GM18858 (cell line): Measurements from ENCODE around the gene KRT74.

Source experiments
- ATAC-seq: cut with Tn5 transposase; IDR thresholded peaks from one replicate; pipeline ENCODE4 v1.9.1; 2021; ENCODE audit not compliant: unreplicated experiment

KRT74 gene

GRCh38 chr12:52575948-52576347, 2.3 kb upstream of the KRT74 start:
- no peak for ATAC-seq

- ATAC-seq, result no peak
These were observed 1.6 kb upstream of the KRT74 start for GRCh38 chr12:52575256-52575655.

GRCh38 chr12:52573306-52573705, 337 bp downstream of the KRT74 start:
- no peak for ATAC-seq

DNA sequence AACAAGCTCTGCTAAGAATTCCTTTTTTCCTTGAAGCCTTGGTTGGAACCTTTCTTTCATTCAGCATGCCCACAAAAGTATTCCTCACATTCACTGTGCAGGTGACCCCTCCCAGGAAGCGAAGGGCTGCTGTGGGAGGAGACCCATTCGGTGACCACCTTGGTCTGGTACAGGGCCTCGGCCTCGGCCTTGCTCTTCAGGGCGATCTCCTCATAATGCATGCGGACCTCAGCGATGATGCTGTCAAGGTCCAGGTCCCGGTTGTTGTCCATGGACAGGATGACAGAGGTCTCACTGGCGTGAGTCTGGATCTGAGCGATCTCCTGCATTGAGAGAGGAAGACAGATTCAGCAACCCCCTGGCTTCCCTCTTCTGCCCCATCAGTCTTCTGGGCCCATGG, 3.1 kb downstream of the KRT74 start:
- ATAC-seq, result no peak

DNA sequence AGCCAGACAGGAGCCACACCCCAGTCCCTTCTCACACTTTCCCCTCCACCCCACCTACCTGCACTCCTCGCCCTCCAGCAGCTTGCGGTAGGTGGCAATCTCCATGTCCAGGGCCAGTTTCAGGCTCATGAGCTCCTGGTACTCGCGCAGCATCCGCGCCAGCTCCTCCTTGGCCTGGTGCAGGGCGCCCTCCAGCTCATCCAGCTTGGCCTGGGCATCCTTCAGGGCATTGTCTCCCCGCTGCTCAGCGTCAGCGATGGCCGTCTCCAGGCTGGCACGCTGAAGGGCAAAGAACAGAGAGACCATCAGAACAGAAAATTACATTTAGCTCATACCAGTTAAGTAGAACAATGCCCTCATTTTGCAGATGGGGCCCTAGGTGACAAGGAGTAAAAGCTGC, 5.5 kb downstream of the KRT74 start:
- ATAC-seq, result no peak

- ATAC-seq, result no peak
These were observed 6.8 kb downstream of the KRT74 start for GRCh38 chr12:52566847-52567291.

DNA sequence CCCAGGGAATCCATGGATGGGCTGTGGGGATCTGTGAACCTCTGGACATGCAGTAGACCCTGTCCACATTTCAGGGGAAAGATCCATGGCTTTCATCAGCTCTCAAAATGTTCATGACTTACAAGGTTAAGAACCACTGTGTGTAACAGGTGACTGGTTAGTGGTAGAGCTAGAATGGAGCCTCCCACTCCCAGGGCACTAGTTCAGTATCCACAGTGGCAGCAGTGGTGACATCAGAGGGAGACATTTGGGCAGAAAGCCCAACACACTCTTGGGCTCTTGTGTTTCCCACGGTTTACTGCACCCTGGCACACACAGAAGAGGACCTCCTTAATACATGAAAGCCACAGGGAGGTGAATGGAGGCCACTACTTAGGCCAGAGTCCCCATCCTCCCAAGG, 9.1 kb downstream of the KRT74 start:
- ATAC-seq, result no peak

DNA sequence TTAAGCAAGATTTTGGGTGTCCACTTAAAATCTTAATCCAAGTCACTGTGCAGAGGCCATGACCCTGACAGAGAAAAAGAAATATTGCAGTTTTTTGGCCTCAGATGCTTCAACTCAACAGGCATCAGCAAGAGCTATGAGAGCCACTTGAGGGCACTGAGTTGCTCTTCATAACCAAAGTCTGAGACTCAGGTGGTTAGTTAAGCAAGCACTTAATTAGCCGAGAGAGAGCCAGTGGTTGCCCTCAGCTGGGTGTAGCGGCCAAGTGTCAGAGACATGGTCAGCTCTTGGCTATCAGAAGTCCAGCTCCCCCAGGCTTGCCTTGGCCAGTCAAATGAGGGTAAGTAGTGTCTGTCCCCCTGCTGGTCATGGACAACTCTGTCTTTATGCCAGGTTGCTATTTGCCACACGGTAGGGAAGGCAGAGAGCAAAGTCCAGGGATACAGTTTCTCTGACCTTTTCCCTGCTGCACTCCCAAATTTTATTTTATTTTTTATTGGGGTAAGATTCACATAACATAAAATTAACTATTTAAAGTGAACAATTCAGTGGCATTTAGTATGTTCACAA, 11.7 kb downstream of the KRT74 start:
- no peak for ATAC-seq

- ATAC-seq, result no peak
These were observed 13.7 kb downstream of the KRT74 start for GRCh38 chr12:52559979-52560378.

GRCh38 chr12:52558781-52559445, 14.7 kb downstream of the KRT74 start:
- no peak for ATAC-seq

GRCh38 chr12:52557476-52557875, 16.2 kb downstream of the KRT74 start:
- no peak for ATAC-seq

GRCh38 chr12:52555577-52555976, 18.1 kb downstream of the KRT74 start:
- ATAC-seq, result no peak

DNA sequence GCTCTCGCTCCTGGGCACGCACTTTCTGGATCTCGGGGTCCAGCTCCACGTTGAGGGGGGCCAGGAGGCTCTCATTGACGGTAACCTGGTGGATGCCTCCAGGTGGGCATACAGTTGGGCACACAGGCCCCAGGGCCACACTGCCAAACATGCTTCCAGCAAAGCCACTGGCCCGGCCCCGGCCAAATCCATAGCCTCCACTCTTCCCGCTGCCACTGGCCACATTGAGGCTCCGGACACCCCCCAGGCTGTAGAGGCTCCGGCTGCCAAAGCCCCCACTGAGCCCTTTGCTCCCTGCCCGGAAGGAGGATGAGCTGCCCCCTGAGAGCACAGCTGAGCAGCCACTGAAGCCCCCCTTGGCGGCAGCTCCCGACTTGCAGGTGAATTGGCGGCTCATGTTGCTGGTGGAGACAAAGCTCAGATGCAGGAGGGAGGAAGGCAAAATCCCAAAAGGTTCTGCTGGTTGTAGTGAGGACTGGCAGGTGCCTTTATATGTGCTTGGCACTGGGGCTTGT, 20.9 kb downstream of the KRT74 start, which contains the start of gene KRT71:
Gene KRT71, minus strand, starts transcription at position 465 of the 515 bp plus-strand sequence. Its CDS starts 68 bp downstream, at position 397.
- no peak for ATAC-seq

DNA sequence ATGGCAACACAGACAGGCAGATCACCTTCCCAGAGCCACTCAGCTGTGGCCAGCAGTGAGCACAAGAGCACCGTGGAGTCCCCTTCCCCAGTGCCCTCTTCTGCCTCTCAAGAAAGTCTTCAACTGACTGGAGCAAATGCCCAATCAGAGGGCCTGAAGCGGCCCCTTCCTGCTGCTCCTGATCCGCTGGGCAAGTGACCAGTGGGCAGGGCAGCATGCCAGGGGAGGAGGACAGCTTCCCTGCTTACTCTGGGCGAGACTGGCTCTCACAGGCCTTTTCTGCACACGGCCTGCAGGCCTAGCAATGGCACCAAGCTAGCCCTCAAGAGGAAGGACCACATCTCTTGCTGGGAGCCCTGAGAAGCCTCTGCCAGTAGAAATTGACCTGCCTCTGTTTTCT, 21.6 kb downstream of the KRT74 start:
- no peak for ATAC-seq

DNA sequence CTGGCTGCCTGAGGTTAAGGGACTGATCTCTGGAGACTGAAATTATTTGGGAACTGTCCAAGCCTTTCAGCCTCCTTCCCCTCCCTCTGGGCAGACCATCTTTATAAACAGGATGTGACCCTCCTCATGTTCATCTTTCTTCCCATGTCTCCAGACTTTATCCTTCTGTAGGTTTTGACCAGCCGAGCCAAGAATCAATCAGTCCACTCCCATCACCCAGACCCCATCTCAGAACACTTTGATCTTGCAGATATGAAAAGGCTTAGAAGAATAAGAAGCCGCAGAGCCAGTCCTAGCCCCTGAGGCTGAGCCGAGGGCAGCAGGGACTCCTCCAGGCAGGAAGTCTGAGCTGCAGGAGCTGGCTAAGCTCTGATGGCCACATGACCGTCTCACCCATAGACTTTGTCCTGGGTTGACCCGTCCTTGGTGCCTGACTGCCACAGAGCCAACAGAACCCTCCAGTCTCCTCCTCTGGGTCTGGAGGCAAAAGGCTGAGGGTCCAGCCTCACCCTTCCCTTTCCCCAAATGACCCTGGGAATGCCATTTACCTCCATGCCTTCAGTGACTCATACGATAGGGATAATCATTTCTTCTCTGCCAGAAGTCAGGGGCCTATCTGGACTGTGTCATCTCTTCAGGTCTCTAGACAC, 22.3 kb downstream of the KRT74 start:
- no peak for ATAC-seq

GRCh38 chr12:52546126-52546525, 27.5 kb downstream of the KRT74 start:
- no peak for ATAC-seq

DNA sequence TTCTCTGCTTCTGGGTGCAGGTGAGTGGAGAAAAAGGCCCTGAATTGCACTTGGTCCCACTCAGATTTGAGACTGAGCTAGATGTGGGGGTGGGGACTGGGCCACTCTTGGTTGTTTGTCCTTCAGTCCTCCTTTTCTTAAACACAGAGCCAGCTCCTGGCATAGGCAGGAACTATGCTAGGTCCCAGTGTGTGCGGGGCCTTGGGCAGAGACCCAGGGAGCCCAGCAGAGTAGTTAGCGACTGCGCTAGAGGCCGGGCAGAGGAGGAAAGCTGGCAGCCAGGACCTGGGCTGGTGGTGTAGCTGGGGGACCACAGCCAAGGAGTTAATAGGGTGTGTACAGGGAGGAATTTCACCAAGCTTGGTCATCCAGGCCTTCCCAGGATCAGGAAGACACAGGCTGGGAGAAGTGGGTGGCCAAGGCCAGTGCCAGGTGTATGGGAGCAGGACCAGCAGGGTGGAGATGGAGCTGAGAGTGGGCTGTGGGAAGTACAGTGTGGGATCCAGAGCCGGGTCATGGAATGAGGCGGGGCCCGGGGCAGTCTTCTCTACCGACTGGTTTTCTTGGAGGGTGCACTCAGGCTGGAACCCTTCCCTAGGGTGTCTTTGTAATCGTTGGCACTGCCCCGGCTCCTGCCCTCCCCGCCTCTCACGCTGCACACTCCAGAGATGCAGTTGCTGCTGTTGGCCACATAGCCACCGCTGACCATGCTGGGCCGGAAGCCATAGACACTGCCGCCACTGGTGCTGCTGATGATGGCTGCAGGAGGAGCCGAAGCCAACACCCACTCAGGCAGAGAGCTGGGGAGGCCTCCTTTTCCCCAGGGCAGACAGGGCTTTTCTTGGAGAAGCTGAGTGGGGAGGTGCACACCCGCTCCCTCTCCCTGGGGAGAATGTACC, 29.4 kb downstream of the KRT74 start:
- no peak for ATAC-seq

DNA sequence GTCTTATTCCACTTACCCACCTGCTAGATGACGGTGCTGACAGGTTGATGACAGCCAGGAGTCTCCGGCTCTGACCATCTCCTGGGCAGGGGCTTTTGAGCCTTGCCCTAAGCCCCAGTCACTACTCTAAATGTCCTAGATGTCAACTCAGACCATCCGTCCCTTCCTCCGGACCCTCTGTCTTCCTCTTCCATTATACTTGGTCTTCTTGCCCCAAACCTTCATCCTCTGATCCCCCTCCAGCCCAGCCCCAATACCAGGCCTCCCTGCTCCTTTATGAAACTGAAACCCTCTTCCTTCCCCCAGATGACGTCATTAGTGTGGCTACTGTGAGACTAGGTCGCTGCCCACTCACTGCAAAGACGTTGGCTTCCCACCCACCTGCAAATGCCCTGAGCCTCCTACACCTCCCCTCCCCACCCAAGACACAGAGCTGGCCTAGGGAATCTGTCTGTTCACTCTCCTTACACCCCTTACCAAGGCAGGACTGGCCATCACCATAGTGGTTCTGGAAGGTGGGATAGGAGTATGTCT, 30.8 kb downstream of the KRT74 start:
- no peak for ATAC-seq

DNA sequence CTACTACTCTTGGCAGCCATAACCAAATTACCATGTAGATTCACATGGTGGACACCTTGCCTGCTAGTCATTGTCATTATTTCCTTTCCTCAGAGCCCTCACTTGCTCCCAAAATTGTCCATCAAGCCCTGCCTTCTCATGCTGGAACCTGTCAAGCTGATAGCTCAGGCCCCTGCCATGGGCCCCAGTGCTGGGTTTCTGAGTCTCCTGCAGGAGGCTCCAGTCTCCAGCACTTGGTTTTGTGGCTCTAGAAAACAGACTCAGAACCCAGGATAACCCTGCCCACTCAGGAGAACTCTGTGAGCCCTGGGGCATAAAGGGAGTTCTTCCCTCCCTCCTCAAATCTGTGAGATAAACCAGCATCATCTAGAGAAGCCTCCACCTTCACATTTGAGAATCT, 31.5 kb downstream of the KRT74 start:
- ATAC-seq, result no peak

- ATAC-seq, result no peak
These were observed 31.9 kb downstream of the KRT74 start for GRCh38 chr12:52541709-52542108.

DNA sequence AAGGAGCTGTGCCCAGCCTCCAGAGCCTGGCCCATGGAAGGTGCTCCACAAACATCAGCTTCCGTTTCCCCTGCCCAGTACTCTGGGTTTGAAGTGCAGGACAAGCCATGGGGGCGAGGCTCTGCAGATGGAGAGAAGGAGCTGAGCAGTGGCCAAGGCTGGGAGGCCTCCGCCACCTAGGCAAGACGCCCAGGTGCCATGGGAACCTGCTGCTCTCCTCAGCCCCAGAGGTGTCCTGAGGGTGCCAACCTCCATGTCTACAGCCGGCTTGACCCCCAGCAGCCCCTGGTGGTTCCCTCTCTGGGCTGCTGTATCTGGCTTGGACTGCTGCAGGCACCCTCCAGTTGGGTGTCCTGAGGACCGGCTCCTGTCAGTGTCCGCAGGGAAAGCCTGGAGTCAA, 33.1 kb downstream of the KRT74 start:
- no peak for ATAC-seq
